KMS-11 (cell line): ENCODE measurements around the gene ZGLP1.

Experiments used
- H2AFZ ChIP-seq: fragments of 200-600 bp; sonication (generic); 2 replicates; pipeline ENCODE4 v1.6.1; 2016; ENCODE audit warnings: antibody characterized with exemption, mixed run types, low read depth
- H3K27ac ChIP-seq: fragments of 200-600 bp; sonication (generic); 2 replicates; pipeline ENCODE4 v1.6.1; 2016; ENCODE audit warnings: mild to moderate bottlenecking, mixed run types
- H3K27me3 ChIP-seq: fragments of 200-600 bp; sonication (generic); 2 replicates; pipeline ENCODE4 v1.6.1; 2017; ENCODE audit warnings: mild to moderate bottlenecking, low read depth, mixed run types, moderate library complexity; ENCODE audit not compliant: insufficient read depth
- H3K36me3 ChIP-seq: fragments of 200-600 bp; sonication (generic); 2 replicates; pipeline ENCODE4 v1.6.1; 2017; ENCODE audit warnings: mild to moderate bottlenecking, mixed run types; ENCODE audit not compliant: insufficient read depth
- H3K4me1 ChIP-seq: fragments of 200-600 bp; sonication (generic); 2 replicates; pipeline ENCODE4 v1.6.1; 2016; ENCODE audit warnings: mild to moderate bottlenecking, low read depth, mixed run types; ENCODE audit not compliant: poor library complexity, severe bottlenecking
- H3K4me2 ChIP-seq: fragments of 200-600 bp; sonication (generic); 2 replicates; pipeline ENCODE4 v1.7.0; 2016; ENCODE audit warnings: mild to moderate bottlenecking, mixed run types
- H3K4me3 ChIP-seq: fragments of 200-600 bp; sonication (generic); IDR thresholded peaks from 2 replicates; pipeline ENCODE4 v1.6.1; 2017; ENCODE audit warnings: low read depth, low read length, mixed read lengths; ENCODE audit not compliant: insufficient read depth
- H3K79me2 ChIP-seq: fragments of 200-600 bp; sonication (generic); 2 replicates; pipeline ENCODE4 v1.6.1; 2016; ENCODE audit warnings: low read depth, mixed run types; ENCODE audit not compliant: insufficient read depth
- H3K9ac ChIP-seq: fragments of 200-600 bp; sonication (generic); 2 replicates; pipeline ENCODE4 v1.6.1; 2016; ENCODE audit warnings: mild to moderate bottlenecking, mixed run types
- H4K20me1 ChIP-seq: fragments of 200-600 bp; sonication (generic); 2 replicates; pipeline ENCODE4 v1.6.1; 2016; ENCODE audit warnings: mild to moderate bottlenecking, mixed run types; ENCODE audit not compliant: insufficient read depth
- CTCF ChIP-seq: fragments of 200-600 bp; sonication (generic); conservative IDR thresholded peaks from 2 replicates; pipeline ENCODE4 v1.6.1; 2017; ENCODE audit warnings: low read depth, mild to moderate bottlenecking, antibody characterized with exemption, low read length, moderate library complexity, mixed read lengths

ZGLP1 gene

GRCh38 chr19:10334588-10335351, 25.2 kb upstream of the ZGLP1 start:
- no peak for TF ChIP-seq CTCF
- H3K4me1 ChIP-seq = peaks cover 16% of the 10 kb centered on the region
- no peaks in the 10 kb centered on the region for H4K20me1 ChIP-seq
- H3K36me3 ChIP-seq = no peaks in the 10 kb centered on the region; the same call in 1 of the 2 replicates
- no peak overlapping the region for H3K4me3 ChIP-seq
- no peak overlapping the region for H3K9ac ChIP-seq
- peak overlapping the region; percentile 58; the same call in 1 of the 2 replicates for H3K4me2 ChIP-seq
- no peak overlapping the region for H2AFZ ChIP-seq
- H3K27me3 ChIP-seq = no peaks in the 10 kb centered on the region
- no peak overlapping the region for H3K27ac ChIP-seq
- H3K79me2 ChIP-seq = peaks cover 26% of the 10 kb centered on the region

GRCh38 chr19:10333758-10334587, 24.4 kb upstream of the ZGLP1 start:
- Histone ChIP-seq H3K4me3 (no peak overlapping the region), H3K79me2 (peaks cover 26% of the 10 kb centered on the region)
- no peak for TF ChIP-seq CTCF

GRCh38 chr19:10332965-10333757, 23.5 kb upstream of the ZGLP1 start, which contains the start of gene RAVER1:
RAVER1 (minus strand) TSS chr19:10333529; CDS start chr19:10333507, 22 bp downstream.
- Histone ChIP-seq H3K27me3 (no peaks in the 10 kb centered on the region), H3K27ac (peak within 1 kb of the TSS; percentile 82), H3K4me2 (peak within 1 kb of the TSS; percentile 82), H3K36me3 (no peaks in the 10 kb centered on the region; the same call in 1 of the 2 replicates), H4K20me1 (no peaks in the 10 kb centered on the region), H2AFZ (peak within 1 kb of the TSS; percentile 72), H3K4me1 (peaks cover 16% of the 10 kb centered on the region), H3K79me2 (peaks cover 26% of the 10 kb centered on the region), H3K4me3 (no peak within 1 kb of the TSS), H3K9ac (peak within 1 kb of the TSS; percentile 85)
- TF ChIP-seq CTCF = no peak

More at GRCh38 chr19:10333758-10334587, 24.4 kb upstream of the ZGLP1 start:
- no peaks in the 10 kb centered on the region for H4K20me1 ChIP-seq
- H3K4me2 ChIP-seq = peak overlapping the region; percentile 58
- H3K4me1 ChIP-seq = peaks cover 16% of the 10 kb centered on the region
- H3K36me3 ChIP-seq = no peaks in the 10 kb centered on the region; the same call in 1 of the 2 replicates
- H3K9ac ChIP-seq = peak overlapping the region; percentile 85; the same call in 1 of the 2 replicates
- no peak overlapping the region for H3K27ac ChIP-seq
- no peaks in the 10 kb centered on the region for H3K27me3 ChIP-seq
- peak overlapping the region; percentile 62 for H2AFZ ChIP-seq
